ENCODE data around the gene FOSL1.

Gene FOSL1

GRCh38 chr11:65873318-65874156, 26.7 kb downstream of the FOSL1 start:
- DNase-seq = peak; percentile 95

DNA sequence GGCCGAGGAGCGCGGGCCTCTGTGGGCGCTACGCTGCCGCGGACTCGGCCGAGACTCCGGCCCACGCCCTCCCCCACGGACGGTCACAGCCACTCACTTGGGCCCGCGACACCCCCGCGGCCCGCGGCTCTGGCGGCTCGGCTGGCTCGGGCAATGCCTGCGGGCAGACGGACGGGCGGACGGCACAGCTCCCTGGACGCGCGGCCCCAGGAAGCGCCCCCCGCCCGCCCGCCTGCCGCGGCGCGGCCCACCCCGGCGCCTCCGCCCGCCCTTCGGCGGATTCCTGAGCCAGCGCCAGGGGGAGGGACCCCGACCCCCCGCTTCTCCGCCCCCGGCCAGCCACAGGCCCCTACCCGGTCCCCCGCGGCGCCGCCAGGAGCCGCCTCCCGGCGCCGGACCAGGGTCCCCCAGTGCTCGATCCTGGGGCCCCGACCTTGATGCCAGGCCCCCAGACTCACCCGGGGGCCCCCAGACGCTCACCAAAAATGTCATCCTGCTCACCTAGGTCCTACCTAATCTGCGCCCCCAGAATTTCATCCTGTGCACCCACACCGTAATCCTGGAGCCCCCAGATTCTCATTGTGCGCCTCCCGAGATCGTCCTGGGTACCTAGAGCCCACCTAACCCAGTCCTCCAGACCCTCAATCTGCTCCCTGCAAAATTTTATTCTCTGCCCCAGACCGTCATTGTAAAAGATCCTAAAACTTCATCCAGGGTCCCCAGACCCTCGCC, 27.4 kb downstream of the FOSL1 start, which contains the start of gene EFEMP2:
Gene EFEMP2 (minus strand): TSS at position 215 of the 732 bp plus-strand sequence. CDS start 446 bp downstream, outside the sequence.
- DNase-seq = no peak

- DNase-seq = no peak
Measured at GRCh38 chr11:65871811-65872548, 28.2 kb downstream of the FOSL1 start.

- no peak for DNase-seq
Measured at GRCh38 chr11:65870706-65871681, 29.2 kb downstream of the FOSL1 start.

- DNase-seq = no peak
Measured at GRCh38 chr11:65870307-65870658, 29.9 kb downstream of the FOSL1 start.

GRCh38 chr11:65869643-65870306, 30.4 kb downstream of the FOSL1 start:
- DNase-seq = no peak

- no peak for DNase-seq
Measured at GRCh38 chr11:65868907-65869306, 31.3 kb downstream of the FOSL1 start.

GRCh38 chr11:65868076-65868667, 32.0 kb downstream of the FOSL1 start:
- no peak for DNase-seq

- no peak for DNase-seq
Measured at GRCh38 chr11:65867284-65868071, 32.7 kb downstream of the FOSL1 start.

DNA sequence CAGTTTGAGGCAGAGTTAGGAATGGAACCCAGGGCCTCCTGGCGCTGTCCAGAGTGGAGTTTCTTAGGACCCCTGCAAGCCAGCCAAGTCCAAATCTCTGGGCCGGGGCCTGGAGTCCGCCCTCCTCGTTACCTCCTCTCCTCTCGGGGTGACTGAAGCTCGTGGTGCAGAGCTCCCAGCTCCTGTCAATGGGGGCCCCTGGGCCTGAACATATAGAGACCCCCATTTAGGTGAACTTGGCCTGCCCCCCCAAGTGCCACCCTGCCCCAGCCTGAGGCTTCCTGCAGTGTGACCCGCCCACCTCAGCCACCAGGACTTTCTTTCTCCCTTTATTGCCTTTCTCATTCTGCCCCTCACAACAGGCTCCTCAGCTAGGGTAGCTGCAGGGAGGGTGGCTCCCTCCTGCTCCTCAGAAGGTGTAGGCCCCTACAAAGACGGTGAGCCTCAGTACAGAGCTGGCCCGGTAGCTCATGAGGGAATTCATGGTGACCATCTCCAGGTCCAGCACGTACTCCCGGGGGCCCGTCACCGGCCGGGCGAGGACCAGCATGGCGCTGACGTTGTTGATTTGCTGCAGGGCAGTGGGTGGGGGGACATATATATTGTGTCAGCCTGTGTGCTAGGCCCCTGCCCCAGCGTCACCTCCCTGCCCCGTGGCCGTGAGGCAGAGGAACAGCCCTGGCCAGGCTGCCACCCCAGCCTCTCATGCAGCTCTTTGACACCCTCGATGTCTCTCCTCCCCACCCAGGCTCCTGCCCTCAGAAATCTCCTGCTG, 33.5 kb downstream of the FOSL1 start:
- no peak for DNase-seq

DNA sequence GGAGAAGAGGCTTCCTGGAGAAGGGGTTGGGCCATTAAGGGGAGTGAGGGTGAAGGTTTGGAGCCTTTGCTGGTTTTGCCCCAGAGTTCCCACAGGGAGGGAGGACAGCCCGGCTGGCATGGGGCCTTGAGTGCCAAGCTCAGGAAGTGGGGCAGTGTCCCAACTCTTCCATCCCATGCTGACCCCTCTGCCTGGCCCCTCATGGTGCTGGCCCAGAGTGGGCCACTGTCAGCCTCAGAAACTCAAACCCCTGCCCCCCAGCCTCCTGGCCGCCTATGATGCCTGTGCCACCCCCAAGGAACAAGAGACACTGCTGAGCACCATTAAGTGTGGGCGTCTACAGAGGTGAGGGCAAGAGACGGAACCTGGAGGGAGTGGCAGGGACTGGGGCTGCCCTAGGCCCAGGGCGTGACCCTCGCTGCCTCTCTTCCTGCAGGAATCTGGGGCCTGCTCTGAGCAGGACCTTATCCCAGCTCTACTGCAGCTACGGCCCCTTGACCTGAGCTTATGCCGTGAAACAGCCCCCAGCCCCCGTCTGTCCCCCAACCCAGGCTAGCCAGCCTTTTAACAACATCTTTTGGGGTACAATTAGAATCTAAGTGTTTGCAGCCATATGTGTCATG, 34.5 kb downstream of the FOSL1 start:
- DNase-seq = no peak

DNA sequence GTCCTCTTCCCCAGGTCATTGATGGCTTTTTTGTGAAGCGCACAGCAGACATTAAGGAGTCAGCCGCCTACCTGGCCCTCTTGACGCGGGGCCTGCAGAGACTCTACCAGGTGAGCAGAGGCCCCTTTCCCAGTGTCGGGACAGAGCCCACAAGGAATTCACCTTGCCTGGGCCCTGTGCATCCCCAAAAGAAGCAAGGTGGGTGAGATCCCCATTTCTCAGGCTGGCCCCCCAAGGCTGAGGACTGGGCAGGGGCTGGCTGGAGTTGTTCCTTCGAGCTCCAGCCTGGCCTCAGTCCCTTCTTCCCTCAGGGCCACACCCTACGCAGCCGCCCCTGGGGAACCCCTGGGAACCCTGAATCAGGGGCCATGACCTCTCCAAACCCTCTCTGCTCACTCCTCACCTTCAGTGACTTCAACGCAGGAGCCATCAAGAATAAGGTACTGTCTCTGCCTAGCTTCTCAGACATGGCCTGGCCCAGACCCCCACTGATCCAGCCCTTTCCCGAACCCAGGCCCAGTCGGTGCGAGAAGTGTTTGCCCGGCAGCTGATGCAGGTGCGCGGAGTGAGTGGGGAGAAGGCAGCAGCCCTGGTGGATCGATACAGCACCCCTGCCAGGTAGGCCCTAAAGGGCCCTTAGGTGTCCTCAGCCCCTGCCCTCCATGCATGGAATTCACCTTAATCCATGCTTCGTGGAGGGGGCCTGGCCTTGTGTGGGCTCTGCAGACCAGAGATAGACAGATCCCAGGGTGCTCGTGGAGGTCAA, 35.3 kb downstream of the FOSL1 start:
- no peak for DNase-seq

DNA sequence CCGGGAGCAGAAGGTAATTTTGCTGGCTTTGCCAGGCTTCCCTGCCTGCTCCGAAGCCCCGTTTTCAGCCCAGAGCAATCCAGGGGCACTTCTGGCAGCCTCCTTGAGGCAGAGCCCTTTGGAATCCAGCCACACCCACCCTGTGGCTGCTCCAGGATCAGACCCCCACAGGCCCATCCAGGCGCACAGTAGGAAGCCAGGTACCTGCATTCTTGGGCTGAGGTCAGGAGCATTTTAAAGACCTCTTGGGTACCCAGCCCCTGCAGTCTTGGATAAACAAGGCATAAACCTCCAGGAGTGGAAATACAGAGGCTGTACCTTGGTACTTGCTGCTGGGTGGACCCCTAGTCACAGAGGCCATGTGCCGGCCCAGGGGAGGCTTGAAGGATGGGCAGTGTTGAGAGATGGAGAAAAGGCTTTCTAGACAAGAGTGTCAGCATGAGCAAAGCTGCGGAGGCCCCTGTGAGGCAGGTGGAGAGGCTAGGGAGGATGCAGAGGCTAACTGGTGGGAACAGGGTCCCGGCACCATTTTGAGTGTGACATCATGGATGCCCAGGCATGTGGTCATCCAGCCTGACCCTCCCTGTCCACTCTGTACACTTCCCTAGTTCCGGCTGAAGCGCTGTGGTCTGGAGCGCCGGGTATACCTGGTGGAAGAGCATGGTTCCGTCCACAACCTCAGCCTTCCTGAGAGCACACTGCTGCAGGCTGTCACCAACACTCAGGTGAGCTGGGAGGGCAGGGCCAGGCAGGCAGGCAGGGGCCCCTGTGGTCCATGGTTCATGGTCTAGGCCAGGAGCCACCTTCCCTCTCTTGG, 36.1 kb downstream of the FOSL1 start:
- no peak for DNase-seq

GRCh38 chr11:65862941-65863888, 37.0 kb downstream of the FOSL1 start:
- no peak for DNase-seq

DNA sequence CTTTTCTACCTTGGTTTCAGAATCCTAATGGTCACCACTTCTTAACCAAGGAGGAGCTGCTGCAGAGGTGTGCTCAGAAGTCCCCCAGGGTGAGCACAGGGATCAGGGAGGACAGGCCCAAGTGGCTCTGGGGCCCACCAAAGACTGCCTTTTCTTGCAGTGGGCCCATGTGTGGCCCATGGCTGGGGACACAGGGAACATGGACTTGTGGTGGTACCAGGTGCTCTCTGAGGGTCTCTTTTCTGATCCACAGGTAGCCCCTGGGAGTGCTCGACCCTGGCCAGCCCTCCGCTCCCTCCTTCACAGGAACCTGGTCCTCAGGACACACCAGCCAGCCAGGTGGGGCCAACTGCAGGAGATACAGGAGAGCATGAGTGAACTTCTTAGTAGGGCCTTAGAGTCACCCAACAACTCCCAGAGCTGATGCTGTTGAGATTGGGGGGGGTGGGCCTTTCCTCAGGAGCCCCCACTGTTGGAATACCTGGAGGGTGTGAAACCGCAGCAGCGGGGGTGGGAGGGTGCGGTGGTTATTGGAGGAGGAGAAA, 37.9 kb downstream of the FOSL1 start:
- no peak for DNase-seq

All from CD4-positive, alpha-beta T cell treated with Interferon gamma for 1 hour (primary cell).